Measurements from ENCODE around the gene RBL1. TPM values are rescaled to one million over a fixed set of nuclear protein-coding genes. Genes with fewer than 3 reads are reported as not detected.
"Not testable (repeated sequence)": the region's sequence is repeated elsewhere in the genome, so short reads cannot be mapped to it uniquely, and the experiment has no call there.

Gene RBL1
- total and polyA plus RNA-seq, 2 donors from 2014 or later: 1.3 to 6.5 TPM

GRCh38 chr20:36997121-36997520 lies 98.7 kb downstream of the RBL1 start:
- no peak overlapping the region for H3K9ac ChIP-seq (ENCODE audit: low read length in 3 of 3)
- no peaks in the 10 kb centered on the region for H3K4me1 ChIP-seq (ENCODE audit: control insufficient read depth in 2 of 3, insufficient read depth in 2 of 3, low read depth in 1 of 3, low read length in 3 of 3)
- no peak overlapping the region for H3K4me3 ChIP-seq (ENCODE audit: low read length in 3 of 3)
- TF ChIP-seq CTCF (IDR thresholded peaks at IDR 0.05; ENCODE audit: borderline replicate concordance, extremely low read depth, insufficient read depth): no peak
- no peak for DNase-seq
- FAIRE-seq: no peak
- no peak overlapping the region for H3K27ac ChIP-seq (ENCODE audit: low read depth in 2 of 2, low read length in 2 of 2)
- H3K36me3 ChIP-seq (ENCODE audit: control insufficient read depth in 2 of 3, insufficient read depth in 3 of 3, low read length in 3 of 3): no peaks in the 10 kb centered on the region
- H3K27me3 ChIP-seq (ENCODE audit: control insufficient read depth, insufficient read depth, low read length): no peaks in the 10 kb centered on the region
- intact Hi-C loops (cut with DNase I): no loop called here
- H3K9me3 ChIP-seq (ENCODE audit: control insufficient read depth in 2 of 3, insufficient read depth in 1 of 3, low read length in 3 of 3): no peaks in the 10 kb centered on the region

GRCh38 chr20:36994221-36994620 lies 101.6 kb downstream of the RBL1 start:
- intact Hi-C loops (cut with DNase I); DNase-seq; H3K27me3 ChIP-seq (ENCODE audit: control insufficient read depth, insufficient read depth, low read length); H3K27ac ChIP-seq (ENCODE audit: low read depth in 2 of 2, low read length in 2 of 2); H3K36me3 ChIP-seq (ENCODE audit: control insufficient read depth in 2 of 3, insufficient read depth in 3 of 3, low read length in 3 of 3); H3K9me3 ChIP-seq (ENCODE audit: control insufficient read depth in 2 of 3, insufficient read depth in 1 of 3, low read length in 3 of 3); H3K9ac ChIP-seq (ENCODE audit: low read length in 3 of 3); H3K4me3 ChIP-seq (ENCODE audit: low read length in 3 of 3); FAIRE-seq; H3K4me1 ChIP-seq (ENCODE audit: control insufficient read depth in 2 of 3, insufficient read depth in 2 of 3, low read depth in 1 of 3, low read length in 3 of 3): not testable (repeated sequence)

GRCh38 chr20:36992802-36993334 lies 102.9 kb downstream of the RBL1 start:
- Histone ChIP-seq H3K36me3 (ENCODE audit: control insufficient read depth in 2 of 3, insufficient read depth in 3 of 3, low read length in 3 of 3) (no peaks in the 10 kb centered on the region), H3K9me3 (ENCODE audit: control insufficient read depth in 2 of 3, insufficient read depth in 1 of 3, low read length in 3 of 3) (no peaks in the 10 kb centered on the region), H3K4me1 (ENCODE audit: control insufficient read depth in 2 of 3, insufficient read depth in 2 of 3, low read depth in 1 of 3, low read length in 3 of 3) (no peaks in the 10 kb centered on the region), H3K27me3 (ENCODE audit: control insufficient read depth, insufficient read depth, low read length) (no peaks in the 10 kb centered on the region), H3K9ac (ENCODE audit: low read length in 3 of 3) (no peak overlapping the region), H3K27ac (ENCODE audit: low read depth in 2 of 2, low read length in 2 of 2) (no peak overlapping the region), H3K4me3 (ENCODE audit: low read length in 3 of 3) (no peak overlapping the region)
- intact Hi-C loops (cut with DNase I): no loop called here
- no peak for TF ChIP-seq CTCF (IDR thresholded peaks at IDR 0.05; ENCODE audit: borderline replicate concordance, extremely low read depth, insufficient read depth)
- FAIRE-seq: no peak
- DNase-seq: no peak

GRCh38 chr20:36991703-36992102 lies 104.1 kb downstream of the RBL1 start:
- Histone ChIP-seq H3K4me1 (ENCODE audit: control insufficient read depth in 2 of 3, insufficient read depth in 2 of 3, low read depth in 1 of 3, low read length in 3 of 3) (no peaks in the 10 kb centered on the region), H3K9me3 (ENCODE audit: control insufficient read depth in 2 of 3, insufficient read depth in 1 of 3, low read length in 3 of 3) (no peaks in the 10 kb centered on the region), H3K4me3 (ENCODE audit: low read length in 3 of 3) (no peak overlapping the region), H3K36me3 (ENCODE audit: control insufficient read depth in 2 of 3, insufficient read depth in 3 of 3, low read length in 3 of 3) (no peaks in the 10 kb centered on the region), H3K9ac (ENCODE audit: low read length in 3 of 3) (no peak overlapping the region), H3K27me3 (ENCODE audit: control insufficient read depth, insufficient read depth, low read length) (no peaks in the 10 kb centered on the region), H3K27ac (ENCODE audit: low read depth in 2 of 2, low read length in 2 of 2) (no peak overlapping the region)
- no peak for DNase-seq
- intact Hi-C loops (cut with DNase I): no loop called here
- no peak for FAIRE-seq
- TF ChIP-seq CTCF (IDR thresholded peaks at IDR 0.05; ENCODE audit: borderline replicate concordance, extremely low read depth, insufficient read depth): no peak
